Measurements from ENCODE around the gene AXL. TPM values are rescaled to one million over a fixed set of nuclear protein-coding genes. Genes with fewer than 3 reads are reported as not detected.

Gene AXL
- total RNA-seq, 1 donor from 2014 or later: 206 TPM

- DNase-seq (ENCODE audit: low read depth): no peak
- H3K4me3 ChIP-seq (ENCODE audit: low read depth, low read length): peak overlapping the region; percentile 91
- TF ChIP-seq CTCF (conservative IDR thresholded peaks at IDR 0.05; ENCODE audit: low read depth, low read length): no peak
These were observed 45.8 kb downstream of the AXL start for GRCh38 chr19:41264581-41265394.

GRCh38 chr19:41265395-41266153 lies 46.6 kb downstream of the AXL start:
- no peak for DNase-seq (ENCODE audit: low read depth)
- TF ChIP-seq CTCF (conservative IDR thresholded peaks at IDR 0.05; ENCODE audit: low read depth, low read length): no peak
- H3K4me3 ChIP-seq (ENCODE audit: low read depth, low read length): peak overlapping the region; percentile 91

GRCh38 chr19:41269055-41269454 lies 50.0 kb downstream of the AXL start:
- no peak overlapping the region for H3K4me3 ChIP-seq (ENCODE audit: low read depth, low read length)
- no peak for TF ChIP-seq CTCF (conservative IDR thresholded peaks at IDR 0.05; ENCODE audit: low read depth, low read length)
- no peak for DNase-seq (ENCODE audit: low read depth)

GRCh38 chr19:41269571-41269970 lies 50.5 kb downstream of the AXL start:
- no peak for TF ChIP-seq CTCF (conservative IDR thresholded peaks at IDR 0.05; ENCODE audit: low read depth, low read length)
- no peak overlapping the region for H3K4me3 ChIP-seq (ENCODE audit: low read depth, low read length)
- no peak for DNase-seq (ENCODE audit: low read depth)

GRCh38 chr19:41273076-41273475 lies 54.1 kb downstream of the AXL start:
- TF ChIP-seq CTCF (conservative IDR thresholded peaks at IDR 0.05; ENCODE audit: low read depth, low read length): no peak
- no peak for DNase-seq (ENCODE audit: low read depth)
- H3K4me3 ChIP-seq (ENCODE audit: low read depth, low read length): no peak overlapping the region

- TF ChIP-seq CTCF (conservative IDR thresholded peaks at IDR 0.05; ENCODE audit: low read depth, low read length): no peak
- H3K4me3 ChIP-seq (ENCODE audit: low read depth, low read length): no peak overlapping the region
- DNase-seq (ENCODE audit: low read depth): no peak
These were observed 55.8 kb downstream of the AXL start for GRCh38 chr19:41274802-41275201.

Data from epithelial cell of proximal tubule (primary cell).